Type B pancreatic cell (in vitro differentiated cells): Measurements from ENCODE around the gene CPSF2. TPM values are rescaled to one million over a fixed set of nuclear protein-coding genes. Genes with fewer than 3 reads are reported as not detected.

Source experiments
- DNase-seq: peaks from one replicate; pipeline ENCODE4 v3.0.0; 2021; ENCODE audit warnings: mixed read lengths; ENCODE audit not compliant: unreplicated experiment; ENCODE audit errors: extremely low spot score
- H3K27ac Mint-ChIP-seq: 2 replicates; pipeline ENCODE4 v1.8.0; 2021; ENCODE audit warnings: mild to moderate bottlenecking, mixed read lengths
- H3K27me3 Mint-ChIP-seq: 2 replicates; pipeline ENCODE4 v1.8.0; 2021; ENCODE audit warnings: mixed read lengths
- H3K36me3 Mint-ChIP-seq: 2 replicates; pipeline ENCODE4 v1.8.0; 2021; ENCODE audit warnings: mixed read lengths
- H3K4me1 Mint-ChIP-seq: one replicate; pipeline ENCODE4 v1.8.0; 2021; ENCODE audit warnings: mixed read lengths; ENCODE audit not compliant: unreplicated experiment
- H3K4me3 Mint-ChIP-seq: 2 replicates; pipeline ENCODE4 v1.8.0; 2021; ENCODE audit warnings: mild to moderate bottlenecking, mixed read lengths
- H3K9me3 Mint-ChIP-seq: 2 replicates; pipeline ENCODE4 v1.8.0; 2021; ENCODE audit warnings: mixed read lengths
- long read RNA-seq: library from polyadenylated mRNA; unstranded; transcript quantifications from one replicate; pipeline ENCODE4 v2.0.0, GENCODE V29; 2020
- total RNA-seq: library from RNA; stranded (reverse); gene quantifications from 2 replicates; pipeline ENCODE4 v1.2.1, GENCODE V29; 2021; ENCODE audit warnings: low replicate concordance
- TF ChIP-seq, protein P1 (sequence below): fragments of 200-600 bp; sonication (generic); conservative IDR thresholded peaks from 2 replicates; pipeline ENCODE4 v1.5.0; 2021; ENCODE audit warnings: antibody characterized with exemption, mild to moderate bottlenecking

Gene CPSF2
- 67.8 and 81.2 TPM in 2 replicates for total RNA-seq
- long read RNA-seq, full-length matches to known transcripts = 26 of 132 reads
- long read RNA-seq, partial matches to known transcripts = 92 of 132 reads
- long read RNA-seq, other reads (novel, unspliced or antisense) = 14 of 132 reads

DNA sequence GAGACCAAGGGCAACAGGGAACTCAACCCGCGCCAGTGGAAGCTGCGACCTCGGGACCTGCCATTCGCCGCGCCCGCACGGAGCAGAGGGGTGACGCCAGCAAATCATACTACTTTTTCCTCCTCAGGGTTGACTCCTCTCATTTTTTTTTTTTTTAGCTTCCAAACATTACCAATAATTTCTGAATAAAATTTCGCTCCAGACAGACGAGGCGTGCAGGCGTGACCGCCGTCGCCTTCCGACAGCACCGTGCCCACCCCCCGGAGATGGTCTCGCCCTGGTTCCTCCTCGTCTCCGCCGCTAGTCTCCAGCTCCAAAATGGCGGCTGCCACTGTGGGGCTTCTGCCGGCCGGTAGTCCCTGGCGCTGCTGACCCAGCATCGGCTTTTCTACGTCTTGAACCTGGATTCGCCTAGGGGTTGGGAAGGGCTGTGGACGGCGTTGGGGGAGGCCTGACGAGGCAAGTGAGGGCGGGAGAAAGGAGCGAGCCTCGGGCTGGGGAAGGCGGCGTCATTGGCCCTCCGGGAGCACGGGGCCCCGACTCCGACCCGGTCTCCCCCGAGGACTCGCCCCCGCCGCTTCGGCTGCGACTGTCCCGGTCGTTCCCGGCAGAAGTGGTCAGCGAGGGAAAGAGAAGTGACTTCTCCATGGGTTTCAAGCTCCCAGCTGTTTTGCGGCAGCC, at the start of gene CPSF2, which contains the start of gene NDUFB1:
TSS of gene CPSF2 (plus strand) at position 300 of the 681 bp plus-strand sequence. CDS start 9,016 bp downstream, outside the sequence.
TSS of gene NDUFB1 (minus strand) at position 37 of the 681 bp plus-strand sequence. CDS start 4,069 bp downstream, outside the sequence.
- Mint-ChIP-seq H3K27ac (peak within 1 kb of the TSS; percentile 100), H3K4me1 (peaks cover 25% of the 10 kb centered on the region), H3K9me3 (no peaks in the 10 kb centered on the region), H3K27me3 (no peaks in the 10 kb centered on the region), H3K36me3 (peaks cover 10% of the 10 kb centered on the region), H3K4me3 (peak within 1 kb of the TSS; percentile 100)
- DNase-seq = peak; percentile 83
- TF ChIP-seq, protein P1, sequence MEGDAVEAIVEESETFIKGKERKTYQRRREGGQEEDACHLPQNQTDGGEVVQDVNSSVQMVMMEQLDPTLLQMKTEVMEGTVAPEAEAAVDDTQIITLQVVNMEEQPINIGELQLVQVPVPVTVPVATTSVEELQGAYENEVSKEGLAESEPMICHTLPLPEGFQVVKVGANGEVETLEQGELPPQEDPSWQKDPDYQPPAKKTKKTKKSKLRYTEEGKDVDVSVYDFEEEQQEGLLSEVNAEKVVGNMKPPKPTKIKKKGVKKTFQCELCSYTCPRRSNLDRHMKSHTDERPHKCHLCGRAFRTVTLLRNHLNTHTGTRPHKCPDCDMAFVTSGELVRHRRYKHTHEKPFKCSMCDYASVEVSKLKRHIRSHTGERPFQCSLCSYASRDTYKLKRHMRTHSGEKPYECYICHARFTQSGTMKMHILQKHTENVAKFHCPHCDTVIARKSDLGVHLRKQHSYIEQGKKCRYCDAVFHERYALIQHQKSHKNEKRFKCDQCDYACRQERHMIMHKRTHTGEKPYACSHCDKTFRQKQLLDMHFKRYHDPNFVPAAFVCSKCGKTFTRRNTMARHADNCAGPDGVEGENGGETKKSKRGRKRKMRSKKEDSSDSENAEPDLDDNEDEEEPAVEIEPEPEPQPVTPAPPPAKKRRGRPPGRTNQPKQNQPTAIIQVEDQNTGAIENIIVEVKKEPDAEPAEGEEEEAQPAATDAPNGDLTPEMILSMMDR = peak; percentile 33

DNA sequence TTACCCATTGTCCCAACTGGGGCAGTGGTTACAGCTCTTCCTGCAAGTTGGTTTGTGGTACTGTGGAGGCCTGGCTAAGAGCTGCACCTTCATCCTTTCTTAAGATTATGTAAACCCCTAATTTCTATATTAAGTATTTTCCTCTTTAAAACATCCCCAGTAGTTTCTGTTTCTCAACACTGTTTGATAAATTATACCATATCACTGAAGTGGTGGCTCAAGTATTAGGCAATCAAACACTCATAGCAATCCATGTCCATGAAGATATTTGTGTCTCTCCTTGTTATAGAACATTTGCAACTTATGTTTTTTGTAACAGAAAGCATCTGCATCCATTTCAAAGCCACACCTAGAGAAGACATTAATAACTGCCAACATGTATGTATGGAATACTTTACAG, 47.2 kb upstream of the CPSF2 start:
- Mint-ChIP-seq H3K27me3 (no peaks in the 10 kb centered on the region), H3K4me1 (no peaks in the 10 kb centered on the region), H3K4me3 (no peak overlapping the region), H3K27ac (no peak overlapping the region), H3K36me3 (peaks cover 16% of the 10 kb centered on the region), H3K9me3 (no peaks in the 10 kb centered on the region)
- TF ChIP-seq, protein P1 = no peak
- DNase-seq = no peak

DNA sequence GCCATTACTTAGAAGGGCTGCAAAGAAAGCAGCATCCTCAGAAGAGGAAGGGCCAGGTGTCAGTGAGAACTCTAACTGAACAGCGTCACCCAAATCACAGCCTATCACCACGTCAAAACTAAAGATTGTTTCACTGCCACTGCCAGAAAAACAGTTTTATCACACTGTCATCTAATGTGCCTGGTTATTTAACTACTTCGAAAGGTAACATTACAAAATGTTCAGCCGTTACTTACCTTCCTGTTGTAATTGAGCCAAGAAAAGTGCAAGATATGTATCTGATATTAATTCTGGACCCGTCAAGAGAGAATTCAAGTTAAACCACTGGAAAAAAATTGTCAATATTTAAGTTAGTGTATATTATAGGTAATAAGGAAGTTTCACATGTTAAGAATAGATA, 33.3 kb upstream of the CPSF2 start:
- H3K9me3 Mint-ChIP-seq = no peaks in the 10 kb centered on the region
- H3K36me3 Mint-ChIP-seq = peaks cover 33% of the 10 kb centered on the region
- no peak overlapping the region for H3K27ac Mint-ChIP-seq
- H3K4me1 Mint-ChIP-seq = no peaks in the 10 kb centered on the region
- TF ChIP-seq, protein P1 = no peak
- no peak for DNase-seq
- H3K27me3 Mint-ChIP-seq = no peaks in the 10 kb centered on the region
- H3K4me3 Mint-ChIP-seq = no peak overlapping the region

DNA sequence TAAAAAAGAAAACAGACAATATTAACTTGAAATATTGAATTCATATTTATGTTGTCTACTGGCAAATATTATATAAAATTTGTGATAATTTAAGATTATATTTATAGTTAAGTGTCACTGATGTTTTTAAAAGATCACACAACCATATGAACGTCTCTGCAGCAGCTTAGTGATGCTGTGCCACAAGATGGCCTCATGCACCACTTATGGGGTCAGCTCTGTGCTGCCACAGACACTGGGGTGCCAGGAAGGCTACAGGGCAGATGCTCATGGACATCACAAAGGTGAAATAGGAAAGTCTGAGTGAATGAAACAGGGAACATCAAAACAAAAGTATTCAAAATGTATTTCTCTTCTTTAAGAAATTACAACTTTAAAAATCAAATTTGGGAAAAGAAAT, 28.4 kb upstream of the CPSF2 start:
- Mint-ChIP-seq H3K36me3 (peaks cover 25% of the 10 kb centered on the region), H3K9me3 (no peaks in the 10 kb centered on the region), H3K27me3 (no peaks in the 10 kb centered on the region), H3K4me1 (no peaks in the 10 kb centered on the region), H3K27ac (no peak overlapping the region), H3K4me3 (no peak overlapping the region)
- no peak for DNase-seq
- TF ChIP-seq, protein P1 = peak; percentile 49

DNA sequence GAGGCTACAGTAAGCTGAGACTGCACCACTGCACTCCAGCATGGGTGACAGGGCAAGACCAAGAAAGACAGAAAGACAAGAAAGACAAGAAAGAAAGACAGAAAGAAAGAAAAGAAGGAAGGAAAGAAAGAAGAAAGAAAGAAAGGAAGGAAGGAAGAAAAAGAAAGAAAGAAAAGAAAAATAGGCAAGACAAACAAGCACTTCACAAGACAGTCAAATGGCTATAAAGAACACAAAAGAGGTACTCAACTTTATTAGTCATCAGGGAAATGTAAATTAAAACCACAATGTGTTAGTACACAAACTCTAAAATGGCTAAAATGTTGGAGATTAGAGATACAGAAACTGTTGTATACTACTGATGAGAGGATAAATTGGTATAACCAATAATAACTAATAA, 22.0 kb upstream of the CPSF2 start:
- no peak for DNase-seq
- H3K9me3 Mint-ChIP-seq = no peaks in the 10 kb centered on the region
- TF ChIP-seq, protein P1 = no peak
- H3K4me3 Mint-ChIP-seq = no peak overlapping the region
- no peaks in the 10 kb centered on the region for H3K27me3 Mint-ChIP-seq
- H3K4me1 Mint-ChIP-seq = peaks cover 13% of the 10 kb centered on the region
- no peak overlapping the region for H3K27ac Mint-ChIP-seq
- H3K36me3 Mint-ChIP-seq = peaks cover 4% of the 10 kb centered on the region
